NCI-H2081 (cell line): ENCODE data around the gene RAD51.
"Not testable (repeated sequence)": the region's sequence is repeated elsewhere in the genome, so short reads cannot be mapped to it uniquely, and the experiment has no call there.

ENCODE experiments used
- DNase-seq, 2 experiments: peaks; one replicate each; lab custom pipeline; 2025; lab: John Stamatoyannopoulos, UW

Gene RAD51

DNA sequence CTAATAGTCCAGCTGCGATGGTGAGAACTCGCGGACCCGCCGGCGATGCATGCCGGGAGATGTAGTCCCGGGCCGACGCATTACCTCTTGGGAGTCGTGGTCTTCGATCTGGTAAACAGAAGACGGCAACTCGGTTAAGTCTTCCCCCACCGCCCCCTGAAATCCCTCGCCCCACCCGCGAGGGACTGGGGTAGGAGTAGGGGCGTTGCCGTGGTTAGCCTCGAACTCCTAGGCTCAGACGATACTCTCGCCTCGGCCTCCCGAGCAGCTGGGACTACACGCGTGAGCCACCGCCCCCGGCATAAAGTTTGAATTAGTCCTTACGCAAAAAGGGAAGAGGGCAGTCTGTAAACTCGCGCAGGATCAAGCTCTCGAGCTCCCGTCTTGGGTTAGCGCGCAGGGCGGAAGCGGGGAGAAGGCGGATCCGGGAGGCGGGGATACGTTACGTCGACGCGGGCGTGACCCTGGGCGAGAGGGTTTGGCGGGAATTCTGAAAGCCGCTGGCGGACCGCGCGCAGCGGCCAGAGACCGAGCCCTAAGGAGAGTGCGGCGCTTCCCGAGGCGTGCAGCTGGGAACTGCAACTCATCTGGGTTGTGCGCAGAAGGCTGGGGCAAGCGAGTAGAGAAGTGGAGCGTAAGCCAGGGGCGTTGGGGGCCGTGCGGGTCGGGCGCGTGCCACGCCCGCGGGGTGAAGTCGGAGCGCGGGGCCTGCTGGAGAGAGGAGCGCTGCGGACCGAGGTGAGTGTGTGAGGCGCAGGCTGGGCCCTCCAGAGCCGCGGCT lies at the start of gene RAD51:
RAD51 (plus strand) TSS at position 487 of the 781 bp plus-strand sequence. CDS start 3,585 bp downstream, outside the sequence.
- DNase-seq = peak; percentile 87 to 90

DNA sequence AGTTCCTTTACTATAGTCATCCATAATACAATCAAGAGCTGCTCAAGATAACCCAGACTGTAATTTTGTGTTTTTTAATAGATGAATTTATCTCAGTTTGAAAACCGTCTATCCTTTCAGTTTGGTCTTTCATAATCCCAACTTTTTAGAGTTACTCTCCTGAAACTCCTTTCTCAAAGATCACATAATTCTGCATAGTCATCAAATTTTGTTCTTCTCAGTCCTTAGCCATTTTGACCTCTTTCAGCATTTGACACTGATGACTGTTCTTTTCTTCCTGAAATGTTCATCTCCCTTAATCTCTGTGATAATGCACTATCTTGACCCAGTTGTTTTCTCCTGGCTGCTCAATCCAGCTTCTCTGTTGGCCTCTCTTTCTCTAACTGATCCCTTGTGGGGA lies 47.5 kb upstream of the RAD51 start:
- DNase-seq = no peak

DNA sequence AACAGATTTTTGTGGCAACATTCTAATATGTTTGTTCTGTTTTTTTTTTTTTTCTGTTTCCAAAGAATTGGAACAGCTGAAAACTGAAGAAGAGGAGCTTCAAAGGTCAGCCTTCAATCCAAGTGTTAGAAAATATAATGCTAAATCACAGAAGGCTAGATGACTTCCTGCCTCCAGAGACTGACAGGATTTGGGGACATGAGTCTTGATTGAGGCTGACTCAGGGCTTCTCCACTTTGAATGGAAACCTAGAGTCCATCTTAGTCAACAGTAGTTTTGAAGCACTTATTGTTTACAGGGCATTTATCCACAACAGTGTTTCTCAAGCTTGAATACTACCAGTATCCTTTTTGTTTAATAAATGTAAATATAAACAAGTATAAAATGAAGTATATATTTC lies 44.5 kb upstream of the RAD51 start:
- no peak for DNase-seq

DNA sequence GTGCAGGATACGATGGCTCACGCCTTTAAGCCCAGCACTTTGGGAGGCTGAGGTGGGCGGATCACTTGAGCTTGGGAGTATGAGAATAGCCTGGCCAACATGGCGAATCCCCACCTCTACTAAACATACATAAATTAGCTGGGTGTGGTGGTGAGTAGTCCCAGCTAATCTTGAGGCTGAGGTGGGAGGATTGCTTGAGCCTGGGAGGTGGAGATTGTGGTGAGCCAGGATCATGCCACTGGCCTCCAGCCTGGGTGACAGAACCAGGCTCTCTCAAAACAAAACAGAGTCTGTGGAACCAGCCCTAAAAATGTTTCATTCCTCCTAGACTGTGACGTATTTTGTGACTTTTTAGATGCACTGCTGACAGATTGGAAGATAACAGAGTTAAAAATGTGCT lies 34.3 kb upstream of the RAD51 start:
- DNase-seq = no peak

DNA sequence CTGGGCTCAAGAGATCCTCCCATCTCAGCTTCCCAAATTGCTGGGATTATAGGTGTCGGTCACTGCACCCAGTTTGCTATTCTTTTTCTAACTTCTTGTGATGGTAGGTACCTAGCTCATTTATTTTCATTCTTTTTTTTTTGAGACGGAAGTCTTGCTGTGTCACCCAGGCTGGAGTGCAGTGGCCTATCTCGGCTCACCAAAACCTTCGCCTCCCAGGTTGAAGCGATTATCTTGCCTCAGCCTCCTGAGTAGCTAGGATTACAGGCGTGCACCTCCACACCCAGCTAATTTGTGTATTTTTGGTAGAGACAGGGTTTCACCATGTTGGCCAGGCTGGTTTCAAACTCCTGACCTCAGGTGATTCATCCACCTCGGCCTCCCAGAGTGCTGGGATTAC lies 30.1 kb upstream of the RAD51 start:
- no peak for DNase-seq

DNA sequence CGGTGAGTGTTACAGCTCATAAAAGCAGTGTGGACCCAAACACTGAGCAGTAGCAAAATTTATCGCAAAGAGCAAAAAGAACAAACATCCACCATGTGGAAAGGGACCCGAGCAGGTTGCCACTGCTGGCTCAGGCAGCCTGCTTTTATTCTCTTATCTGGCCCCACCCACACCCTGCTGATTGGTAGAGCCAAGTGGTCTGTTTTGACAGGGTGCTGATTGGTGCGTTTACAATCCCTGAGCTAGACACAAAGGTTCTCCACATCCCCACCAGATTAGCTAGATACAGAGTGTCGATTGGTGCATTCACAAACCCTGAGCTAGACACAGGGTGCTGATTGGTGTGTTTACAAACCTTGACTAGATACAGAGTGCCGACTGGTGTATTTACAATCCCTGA lies 18.7 kb upstream of the RAD51 start:
- DNase-seq = not testable (repeated sequence)

DNA sequence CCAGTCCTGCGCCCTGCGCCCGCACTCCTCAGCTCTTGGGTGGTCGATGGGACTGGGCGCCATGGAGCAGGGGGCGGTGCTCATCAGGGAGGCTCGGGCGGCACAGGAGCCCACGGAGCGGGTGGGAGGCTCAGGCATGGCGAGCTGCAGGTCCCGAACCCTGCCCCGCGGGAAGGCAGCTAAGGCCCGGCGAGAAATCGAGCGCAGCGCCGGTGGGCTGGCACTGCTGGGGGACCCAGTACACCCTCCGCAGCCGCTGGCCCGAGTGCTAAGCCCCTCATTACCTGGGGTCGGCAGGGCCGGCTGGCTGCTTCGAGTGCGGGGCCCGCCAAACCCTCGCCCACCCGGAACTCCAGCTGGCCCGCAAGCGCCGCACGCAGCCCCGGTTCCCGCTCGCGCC lies 18.1 kb upstream of the RAD51 start:
- DNase-seq = not testable (repeated sequence)

DNA sequence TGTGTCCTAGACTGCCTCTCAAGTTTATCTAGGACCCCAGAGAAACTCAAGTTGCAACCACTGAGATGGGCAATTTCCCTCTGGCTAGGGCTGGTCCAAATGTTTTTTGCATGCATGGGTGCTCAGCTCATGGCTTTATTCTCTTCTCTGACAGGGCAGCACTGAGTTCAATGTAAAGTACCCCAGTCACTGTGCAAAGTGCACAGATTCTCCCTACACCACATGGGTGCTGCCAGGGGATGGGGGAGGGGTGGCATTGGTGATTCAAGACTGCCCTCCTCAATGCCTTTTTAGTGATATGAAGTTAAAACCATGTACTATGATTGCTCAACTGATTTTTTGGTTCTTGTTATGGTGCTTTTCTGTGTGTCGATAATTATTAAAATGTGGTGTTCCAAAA lies 14.8 kb upstream of the RAD51 start:
- DNase-seq = no peak

DNA sequence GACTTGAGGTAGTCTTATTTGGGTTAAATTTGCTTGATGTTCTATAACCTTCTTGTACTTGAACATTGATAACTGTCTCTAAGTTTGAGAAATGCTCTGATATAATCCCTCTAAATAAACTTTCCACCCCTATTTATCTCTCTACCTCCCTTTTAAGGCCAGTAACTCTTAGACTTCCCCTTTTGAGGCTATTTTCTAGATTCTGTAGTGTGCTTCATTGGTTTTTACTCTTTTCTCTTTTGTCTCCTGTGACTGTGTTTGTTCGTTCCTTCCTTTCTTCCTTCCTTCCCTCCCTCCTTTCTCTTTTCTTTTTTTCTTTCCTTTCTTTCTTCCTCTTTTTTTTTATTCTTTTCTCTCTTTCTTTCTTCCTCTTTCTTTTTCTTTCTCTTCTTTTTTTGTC lies 14.0 kb upstream of the RAD51 start:
- DNase-seq = not testable (repeated sequence)

DNA sequence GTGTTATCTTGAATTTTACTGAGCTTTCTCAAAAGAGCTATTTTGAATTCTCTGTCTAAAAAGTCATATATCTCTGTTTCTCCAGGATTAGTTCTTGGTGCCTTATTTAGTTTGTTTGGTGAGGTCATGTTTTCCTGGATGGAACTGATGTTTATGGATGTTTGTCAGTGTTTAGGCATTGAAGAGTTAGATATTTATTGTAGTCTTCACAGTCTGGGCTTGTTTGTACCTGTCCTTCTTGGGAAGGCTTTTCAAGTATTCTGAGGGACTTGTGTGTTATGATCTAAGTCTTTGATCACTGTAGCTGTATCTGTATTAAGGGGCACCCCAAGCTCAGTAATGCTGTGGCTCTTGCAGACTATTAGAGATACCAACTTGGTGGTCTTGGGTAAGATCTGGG lies 10.6 kb upstream of the RAD51 start:
- DNase-seq = no peak

DNA sequence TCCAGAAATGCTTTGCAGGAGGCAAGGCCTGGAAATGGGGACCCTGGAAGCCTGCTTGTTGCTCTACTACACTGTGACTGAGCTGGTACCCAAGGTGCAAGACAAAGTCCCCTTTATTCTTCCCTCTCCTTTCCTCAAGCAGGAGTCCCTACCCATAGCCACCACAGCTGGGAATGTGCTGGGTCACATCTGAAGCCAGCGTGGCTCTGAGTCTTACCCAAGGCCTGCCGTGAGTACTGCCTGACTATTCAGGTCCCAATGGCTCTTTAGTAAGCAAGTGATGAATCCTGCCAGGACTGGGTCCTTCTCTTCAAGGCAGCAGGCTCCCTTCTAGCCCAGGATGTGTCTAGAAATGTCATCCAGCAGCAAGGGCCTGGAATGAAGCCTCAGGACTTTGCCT lies 9.6 kb upstream of the RAD51 start:
- DNase-seq = no peak

DNA sequence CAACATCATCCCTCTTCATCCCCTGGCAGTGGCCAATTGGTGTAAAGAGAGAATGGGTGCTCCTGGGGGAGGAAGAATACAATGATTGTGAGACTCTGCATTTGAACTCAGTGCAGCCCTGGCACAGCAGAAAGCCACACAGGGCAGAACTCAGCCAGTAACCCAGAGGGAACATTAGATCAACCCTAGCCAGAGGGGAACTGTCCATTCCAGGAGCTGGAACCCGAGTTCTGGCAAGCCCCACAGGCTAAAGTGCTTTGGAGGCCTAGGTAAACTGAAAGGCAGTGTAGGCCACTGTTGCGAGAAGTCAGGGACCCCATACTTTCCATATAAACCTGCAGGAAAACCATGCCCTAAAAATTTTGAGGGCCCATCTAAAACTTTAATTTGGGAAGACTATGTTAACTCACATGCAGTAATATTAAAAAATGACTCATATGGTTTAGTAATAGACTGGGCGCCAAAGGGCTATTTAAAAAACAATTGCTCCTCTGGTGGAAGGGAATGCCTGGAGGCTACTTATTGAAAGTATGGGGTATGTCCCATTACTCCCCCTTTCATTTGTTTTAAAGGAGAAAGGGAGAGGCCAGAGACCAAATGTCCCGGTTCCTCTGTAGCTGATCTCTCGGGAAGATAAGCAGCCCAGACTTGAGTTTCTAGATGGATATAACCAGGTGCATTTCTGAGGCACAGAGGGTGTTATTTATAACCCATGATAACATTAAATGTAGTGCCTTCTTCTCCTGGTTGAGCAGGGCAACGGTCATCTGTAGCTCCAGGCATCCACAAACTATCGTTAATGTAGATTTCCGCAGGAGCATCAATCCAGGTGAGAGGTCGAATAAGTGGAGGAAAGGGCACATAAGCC lies 5.8 kb upstream of the RAD51 start:
- DNase-seq = no peak

DNA sequence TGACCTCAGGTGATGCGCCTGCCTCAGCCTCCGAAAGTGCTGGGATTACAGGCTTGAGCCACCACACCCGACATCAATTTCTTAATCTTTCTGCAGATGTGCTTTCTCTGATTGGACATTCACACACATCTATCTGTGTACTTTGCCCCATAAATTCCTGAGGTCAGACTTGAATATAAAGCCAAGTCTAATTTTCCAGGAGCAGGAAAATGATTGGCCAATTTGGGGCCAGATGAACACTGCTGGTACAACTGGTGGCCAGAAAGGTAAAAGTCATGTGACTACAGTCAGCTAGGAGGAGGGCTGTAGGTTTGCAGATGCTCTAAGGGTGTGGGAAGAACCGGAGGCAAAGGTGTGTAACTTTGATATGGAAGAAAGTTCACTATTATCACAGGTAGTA lies 3.2 kb upstream of the RAD51 start:
- no peak for DNase-seq

DNA sequence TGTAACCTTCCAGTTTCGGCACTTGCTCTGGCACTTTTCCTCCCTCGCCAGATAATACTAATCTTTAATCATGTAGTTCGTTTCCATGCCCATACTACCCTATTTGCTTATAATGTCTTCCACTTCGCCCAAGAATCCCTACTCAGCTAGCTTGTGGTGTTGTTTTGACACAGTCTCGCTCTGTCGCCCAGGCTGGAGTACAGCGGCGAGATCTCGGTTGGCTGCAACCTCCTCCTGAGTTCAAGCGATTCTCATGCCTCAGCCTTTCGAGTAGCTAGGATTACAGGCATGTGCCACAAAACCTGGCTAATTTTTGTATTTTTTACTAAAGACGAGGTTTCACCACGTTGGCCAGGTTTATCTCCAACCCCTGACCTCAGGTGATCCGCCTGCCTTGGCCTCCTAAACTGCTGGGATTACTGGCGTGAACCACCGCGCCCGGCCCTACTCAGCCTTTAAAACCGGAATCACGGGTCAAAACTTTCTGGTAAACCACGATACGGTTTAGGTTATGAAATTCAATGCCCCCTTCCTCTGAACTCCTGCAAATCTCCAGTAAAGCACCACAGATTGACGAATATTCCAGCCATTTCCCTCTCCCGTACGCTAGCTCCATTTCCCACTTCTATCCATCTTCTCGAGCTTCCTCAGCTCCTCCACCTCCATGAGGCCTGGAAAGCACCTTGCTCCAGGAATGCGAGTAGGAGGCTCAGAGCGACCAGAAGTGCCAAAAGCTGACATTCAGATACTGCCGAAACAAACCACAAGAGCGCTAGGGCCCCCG lies 878 bp upstream of the RAD51 start:
- no peak for DNase-seq

DNA sequence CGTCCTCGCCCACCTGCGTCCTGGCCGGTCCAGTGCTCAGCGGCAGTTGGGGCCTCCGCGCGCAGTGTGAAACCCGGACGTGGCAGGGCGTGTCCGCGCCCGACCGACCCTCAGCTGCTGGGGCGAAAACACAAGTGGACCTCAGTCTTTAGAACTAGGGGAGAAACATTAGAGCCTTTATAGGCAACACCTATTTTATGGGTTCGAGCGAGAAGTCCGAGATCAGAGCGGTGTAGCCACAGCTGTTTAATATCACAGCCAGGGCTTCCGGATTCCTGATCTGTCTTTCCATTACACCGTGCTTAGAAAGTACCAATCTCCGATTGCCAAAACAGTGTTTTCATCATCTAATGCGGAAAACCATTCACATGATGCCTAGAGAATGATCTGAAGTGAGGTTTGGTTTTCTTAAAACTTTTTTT lies 506 bp downstream of the RAD51 start:
- peak in 1 of 2 experiments; percentile 35 for DNase-seq

DNA sequence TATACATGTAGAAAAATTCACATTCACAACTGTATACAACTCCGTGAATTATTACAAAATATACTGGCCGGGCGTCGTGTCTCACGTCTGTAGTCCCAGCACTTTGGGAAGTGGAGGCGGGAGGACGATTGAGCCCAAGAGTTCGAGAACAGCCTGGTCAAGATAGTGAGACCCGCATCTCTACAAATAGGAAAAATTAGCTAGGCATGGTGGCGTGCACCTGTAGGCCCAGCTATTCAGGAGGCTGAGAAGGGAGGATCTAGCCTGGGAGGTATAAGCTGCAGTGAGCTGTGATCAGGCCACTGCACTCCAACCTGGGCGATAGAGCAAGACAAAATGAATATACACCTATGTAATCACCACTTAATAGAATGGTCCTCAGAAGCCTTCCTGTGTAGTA lies 1.3 kb downstream of the RAD51 start:
- no peak for DNase-seq

DNA sequence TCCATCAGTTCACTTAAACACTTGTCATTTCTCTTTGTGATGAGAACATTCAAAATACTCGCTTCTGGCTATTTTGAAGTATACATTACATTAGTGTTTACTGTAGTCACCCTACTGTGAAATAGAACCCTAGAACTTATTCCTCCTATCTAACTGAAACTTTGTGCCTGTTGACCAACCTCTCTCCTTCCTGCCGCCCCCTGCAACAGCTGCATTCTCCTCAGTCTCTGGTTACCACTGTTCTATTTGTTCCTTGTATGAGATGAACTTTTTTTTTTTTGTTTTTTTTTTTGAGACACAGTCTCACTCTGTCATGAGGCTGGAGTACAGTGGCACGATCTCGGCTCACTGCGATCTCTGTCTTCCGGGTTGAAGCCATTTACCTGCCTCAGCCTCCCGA lies 2.9 kb downstream of the RAD51 start:
- no peak for DNase-seq

DNA sequence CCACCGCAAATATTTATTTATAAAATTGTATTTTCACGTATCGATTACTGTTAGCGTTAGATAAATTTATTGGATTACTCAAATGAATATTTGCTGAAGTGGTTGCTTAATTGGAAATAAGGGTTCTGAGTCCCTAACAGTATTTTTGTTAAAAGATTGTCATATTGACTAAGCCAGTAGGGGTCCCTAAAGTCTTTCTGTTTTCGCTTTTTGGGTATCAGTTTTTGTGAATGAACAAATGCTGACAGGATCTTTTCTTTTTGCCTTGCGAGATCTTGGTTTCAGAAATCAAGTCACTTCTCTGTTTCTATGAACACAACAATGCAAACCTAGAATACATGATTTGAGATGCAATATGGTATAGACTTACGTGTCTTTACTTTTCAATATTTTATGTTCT lies 7.1 kb downstream of the RAD51 start:
- DNase-seq = peak in 1 of 2 experiments; percentile 18

DNA sequence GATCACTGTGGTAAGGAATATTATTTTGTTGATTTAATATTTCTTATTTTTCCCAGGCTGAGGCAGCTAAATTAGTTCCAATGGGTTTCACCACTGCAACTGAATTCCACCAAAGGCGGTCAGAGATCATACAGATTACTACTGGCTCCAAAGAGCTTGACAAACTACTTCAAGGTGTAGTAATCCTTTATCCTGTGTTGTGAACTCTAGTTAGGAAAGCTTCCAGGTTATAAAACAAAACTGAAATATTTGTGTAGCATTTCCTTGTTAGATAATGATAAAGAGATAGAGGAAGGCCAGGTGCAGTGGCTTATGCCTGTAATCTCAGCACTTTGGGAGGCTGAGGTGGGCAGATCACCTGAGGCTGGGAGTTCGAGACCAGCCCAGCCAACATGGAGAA lies 11.1 kb downstream of the RAD51 start:
- no peak for DNase-seq

DNA sequence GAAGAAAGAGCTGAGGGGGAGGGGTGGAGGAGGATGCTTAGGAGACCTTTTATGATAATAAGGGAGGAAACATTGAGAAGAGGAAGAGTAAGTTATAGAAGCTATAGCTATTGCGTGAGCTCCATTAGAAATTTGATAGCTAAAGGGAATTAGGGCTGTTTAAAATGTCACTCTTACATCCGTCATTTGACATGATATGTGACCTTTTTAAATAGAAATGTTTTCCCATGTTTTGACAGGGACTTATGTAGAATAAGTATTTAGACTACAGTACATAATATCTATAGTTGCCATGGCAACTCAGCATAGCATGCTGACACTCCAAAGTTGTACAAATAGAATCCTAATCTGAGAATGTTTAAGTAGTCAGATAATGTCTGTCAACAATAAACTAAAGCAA lies 19.2 kb downstream of the RAD51 start:
- DNase-seq = no peak

DNA sequence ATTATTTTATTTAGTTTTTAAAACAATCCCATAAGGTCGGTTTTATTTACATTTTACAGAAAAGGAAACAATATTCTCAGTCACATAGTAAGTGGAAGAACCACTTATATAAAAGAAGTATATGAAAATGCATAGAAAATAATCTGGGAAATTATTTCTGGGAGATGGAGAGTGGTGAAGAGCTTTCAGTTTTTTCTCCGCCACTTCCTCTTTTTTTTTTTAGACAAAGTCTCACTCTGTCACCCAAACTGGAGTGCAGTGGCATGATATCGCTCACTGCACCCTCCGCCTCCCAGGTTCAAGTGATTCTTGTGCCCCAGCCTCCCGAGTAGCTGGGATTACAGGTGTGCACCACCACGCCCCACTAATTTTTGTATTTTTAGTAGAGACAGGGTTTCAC lies 21.2 kb downstream of the RAD51 start:
- DNase-seq = no peak

DNA sequence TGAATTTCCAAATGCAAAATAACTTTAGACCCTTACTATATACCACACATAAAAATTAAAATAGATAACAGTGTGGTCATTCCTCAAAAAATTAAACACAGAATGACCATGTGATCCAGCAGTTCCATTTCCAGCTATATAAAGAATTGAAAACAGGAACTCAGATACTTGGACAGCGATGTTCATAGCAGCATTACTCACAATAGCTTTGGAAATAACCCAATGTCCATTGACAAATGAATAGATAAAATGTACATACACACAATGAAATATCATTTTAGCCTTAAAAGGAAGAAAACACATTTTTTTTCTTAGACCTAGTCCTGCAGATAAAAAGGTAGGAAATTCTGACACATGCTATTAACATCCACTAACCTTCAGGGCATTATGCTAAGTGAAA lies 26.7 kb downstream of the RAD51 start:
- no peak for DNase-seq

DNA sequence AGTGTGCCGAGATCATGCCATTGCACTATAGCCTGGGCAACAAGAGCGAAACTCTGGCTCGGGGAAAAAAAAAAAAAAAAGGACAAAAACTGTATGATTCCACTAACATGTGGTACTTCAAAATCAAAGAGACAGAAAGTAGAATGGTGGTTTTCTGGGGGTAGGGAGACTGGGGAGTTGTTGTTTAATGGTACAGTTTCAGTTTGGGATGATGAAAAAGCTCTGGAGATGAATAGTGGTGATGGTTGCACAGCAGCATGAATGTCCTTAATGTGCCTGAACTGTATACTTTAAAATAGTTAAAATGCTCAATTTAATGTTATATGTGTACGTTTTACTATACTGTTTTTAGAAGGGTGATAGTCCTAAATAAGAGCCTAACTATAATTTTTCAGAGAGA lies 27.4 kb downstream of the RAD51 start:
- DNase-seq = no peak
